ENCODE measurements around the gene PTGDR.

PTGDR gene

GRCh38 chr14:52267501-52268278, at the start of gene PTGDR:
Gene PTGDR, plus strand, starts transcription at chr14:52267698. Its CDS starts 117 bp downstream, at chr14:52267815.
- peak; percentile 12 to 36 for DNase-seq (ENCODE audit: low read depth in 2 of 2, low spot score in 1 of 2)

- no peak for DNase-seq (ENCODE audit: low read depth in 2 of 2, low spot score in 1 of 2)
Observed at GRCh38 chr14:52219488-52220084, 47.9 kb upstream of the PTGDR start.

- DNase-seq (ENCODE audit: low read depth in 2 of 2, low spot score in 1 of 2) = no peak
Observed at GRCh38 chr14:52220924-52221811, 46.3 kb upstream of the PTGDR start.

- DNase-seq (ENCODE audit: low read depth in 2 of 2, low spot score in 1 of 2) = no peak
Observed at GRCh38 chr14:52222901-52223300, 44.6 kb upstream of the PTGDR start.

- no peak for DNase-seq (ENCODE audit: low read depth in 2 of 2, low spot score in 1 of 2)
Observed at GRCh38 chr14:52227619-52228222, 39.8 kb upstream of the PTGDR start.

- no peak for DNase-seq (ENCODE audit: low read depth in 2 of 2, low spot score in 1 of 2)
Observed at GRCh38 chr14:52233693-52234092, 33.8 kb upstream of the PTGDR start.

- no peak for DNase-seq (ENCODE audit: low read depth in 2 of 2, low spot score in 1 of 2)
Observed at GRCh38 chr14:52235434-52235833, 32.1 kb upstream of the PTGDR start.

GRCh38 chr14:52235866-52236510, 31.5 kb upstream of the PTGDR start:
- no peak for DNase-seq (ENCODE audit: low read depth in 2 of 2, low spot score in 1 of 2)

GRCh38 chr14:52238682-52239081, 28.8 kb upstream of the PTGDR start:
- no peak for DNase-seq (ENCODE audit: low read depth in 2 of 2, low spot score in 1 of 2)

GRCh38 chr14:52240623-52241022, 26.9 kb upstream of the PTGDR start:
- DNase-seq (ENCODE audit: low read depth in 2 of 2, low spot score in 1 of 2) = no peak

- DNase-seq (ENCODE audit: low read depth in 2 of 2, low spot score in 1 of 2) = no peak
Observed at GRCh38 chr14:52241087-52241793, 26.3 kb upstream of the PTGDR start.

GRCh38 chr14:52244328-52244727, 23.2 kb upstream of the PTGDR start:
- DNase-seq (ENCODE audit: low read depth in 2 of 2, low spot score in 1 of 2) = no peak

GRCh38 chr14:52244997-52245396, 22.5 kb upstream of the PTGDR start:
- DNase-seq (ENCODE audit: low read depth in 2 of 2, low spot score in 1 of 2) = no peak

- no peak for DNase-seq (ENCODE audit: low read depth in 2 of 2, low spot score in 1 of 2)
Observed at GRCh38 chr14:52248057-52248456, 19.4 kb upstream of the PTGDR start.

- no peak for DNase-seq (ENCODE audit: low read depth in 2 of 2, low spot score in 1 of 2)
Observed at GRCh38 chr14:52251724-52252123, 15.8 kb upstream of the PTGDR start.

- DNase-seq (ENCODE audit: low read depth in 2 of 2, low spot score in 1 of 2) = no peak
Observed at GRCh38 chr14:52253503-52253902, 14.0 kb upstream of the PTGDR start.

GRCh38 chr14:52254086-52254485, 13.4 kb upstream of the PTGDR start:
- DNase-seq (ENCODE audit: low read depth in 2 of 2, low spot score in 1 of 2) = no peak

- DNase-seq (ENCODE audit: low read depth in 2 of 2, low spot score in 1 of 2) = no peak
Observed at GRCh38 chr14:52258783-52259182, 8.7 kb upstream of the PTGDR start.

- no peak for DNase-seq (ENCODE audit: low read depth in 2 of 2, low spot score in 1 of 2)
Observed at GRCh38 chr14:52259434-52259833, 8.1 kb upstream of the PTGDR start.

GRCh38 chr14:52262600-52262999, 4.9 kb upstream of the PTGDR start:
- no peak for DNase-seq (ENCODE audit: low read depth in 2 of 2, low spot score in 1 of 2)
